ENCODE data around the gene GZF1. TPM values are rescaled to one million over a fixed set of nuclear protein-coding genes. Genes with fewer than 3 reads are reported as not detected.
A peak's percentile ranks its signal among the peaks of the same experiment; 100 is the strongest.

GZF1 gene
- 1 to 10 TPM; 5.6 to 9.2 TPM for total RNA-seq

DNA sequence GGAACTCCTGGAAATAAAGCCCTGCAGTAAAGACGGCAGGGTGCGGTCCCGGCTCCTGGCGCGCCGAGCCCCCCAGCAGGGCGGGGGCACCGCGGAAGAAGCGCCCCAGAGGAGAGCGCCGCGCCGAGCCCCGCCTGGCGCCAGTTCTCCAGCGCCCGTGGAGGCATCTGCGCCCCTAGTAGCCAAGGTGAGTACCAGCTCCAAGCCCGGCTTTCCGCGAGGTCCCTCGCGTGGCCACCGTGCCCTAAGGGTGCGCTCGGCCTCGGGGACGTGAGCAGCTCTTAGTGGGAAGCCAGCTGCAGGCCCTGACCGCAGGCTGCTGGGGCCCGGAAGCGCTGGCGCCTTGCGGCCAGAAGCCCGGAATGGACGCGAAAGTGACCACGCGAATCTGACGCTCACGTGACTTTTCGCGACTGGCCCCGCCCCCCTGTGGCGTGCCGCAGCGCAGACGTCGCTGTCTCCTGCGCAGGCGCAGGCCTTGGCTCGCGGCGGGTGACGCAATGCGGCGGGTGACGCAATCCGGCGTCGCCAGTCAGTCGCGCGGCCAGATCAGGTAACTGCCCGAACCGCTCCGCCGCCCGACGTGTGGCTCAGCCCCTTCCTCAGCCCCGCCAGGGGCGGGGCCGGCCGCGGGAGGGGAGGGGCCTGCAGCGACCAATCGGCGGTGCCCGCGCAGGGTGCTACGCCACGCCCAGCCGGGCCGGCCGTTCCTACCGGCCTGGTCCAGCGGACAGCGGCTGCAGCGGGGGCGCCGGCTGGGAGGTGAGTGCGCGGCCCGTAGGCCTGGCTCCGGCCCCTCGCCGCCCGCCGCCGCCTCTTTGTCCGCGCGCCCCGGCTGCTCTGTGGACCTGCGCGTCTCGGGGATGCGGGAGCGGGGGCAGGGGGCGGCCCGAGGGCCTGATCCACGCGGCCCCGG lies at the start of gene GZF1:
GZF1 (plus strand) TSS at position 707 of the 916 bp plus-strand sequence. CDS start 2,202 bp downstream, outside the sequence.
- Mint-ChIP-seq H3K36me3 (peaks cover 18 to 27% of the 10 kb centered on the region in 2 donors), H3K27ac (peak within 1 kb of the TSS; percentile 97 to 98), H3K9me3 (no peaks in the 10 kb centered on the region)
- DNase-seq (ENCODE audit: low spot score in 2 of 2), result peak; percentile 97 to 99
- ATAC-seq, result peak; percentile 78 to 81

GRCh38 chr20:23313271-23313670 lies 48.7 kb upstream of the GZF1 start:
- H3K36me3 Mint-ChIP-seq, result no peaks in the 10 kb centered on the region

GRCh38 chr20:23314699-23315098 lies 47.3 kb upstream of the GZF1 start:
- no peaks in the 10 kb centered on the region for H3K36me3 Mint-ChIP-seq
- no peaks in the 10 kb centered on the region for H3K9me3 Mint-ChIP-seq
- no peak for ATAC-seq
- H3K27ac Mint-ChIP-seq, result no peak overlapping the region
- DNase-seq (ENCODE audit: low spot score in 2 of 2), result no peak

More at GRCh38 chr20:23313271-23313670, 48.7 kb upstream of the GZF1 start:
- ATAC-seq, result no peak
- Mint-ChIP-seq H3K9me3 (peaks cover 0 to 3% of the 10 kb centered on the region in 2 donors), H3K27ac (no peak overlapping the region)
- no peak for DNase-seq (ENCODE audit: low spot score in 2 of 2)

DNA sequence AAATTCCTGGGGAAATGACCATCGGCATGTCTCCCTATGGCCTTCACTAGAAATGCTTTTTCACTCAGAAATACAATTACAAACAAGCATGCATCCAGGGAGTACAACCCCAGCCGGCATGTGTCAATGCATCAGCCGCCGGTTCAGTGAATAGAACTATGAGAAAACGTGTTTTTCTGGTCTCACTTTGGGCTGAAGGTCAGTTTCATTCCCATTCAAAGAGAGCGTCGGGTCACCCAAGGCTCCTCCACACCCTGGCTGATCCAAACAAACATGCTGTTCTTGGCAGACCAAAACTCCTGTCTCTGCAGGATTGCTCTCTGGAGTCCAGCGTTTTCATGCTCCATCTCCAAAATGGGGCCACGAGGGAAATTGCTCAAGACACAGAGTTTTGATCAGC lies 46.9 kb upstream of the GZF1 start:
- no peaks in the 10 kb centered on the region for H3K36me3 Mint-ChIP-seq
- DNase-seq (ENCODE audit: low spot score in 2 of 2), result no peak
- ATAC-seq, result no peak

GRCh38 chr20:23316626-23317025 lies 45.4 kb upstream of the GZF1 start:
- ATAC-seq, result no peak
- no peaks in the 10 kb centered on the region for H3K9me3 Mint-ChIP-seq
- no peak overlapping the region for H3K27ac Mint-ChIP-seq
- no peaks in the 10 kb centered on the region for H3K36me3 Mint-ChIP-seq
- DNase-seq (ENCODE audit: low spot score in 2 of 2), result no peak

More for the DNA sequence above, 46.9 kb upstream of the GZF1 start:
- Mint-ChIP-seq H3K27ac (no peak overlapping the region), H3K9me3 (no peaks in the 10 kb centered on the region)

DNA sequence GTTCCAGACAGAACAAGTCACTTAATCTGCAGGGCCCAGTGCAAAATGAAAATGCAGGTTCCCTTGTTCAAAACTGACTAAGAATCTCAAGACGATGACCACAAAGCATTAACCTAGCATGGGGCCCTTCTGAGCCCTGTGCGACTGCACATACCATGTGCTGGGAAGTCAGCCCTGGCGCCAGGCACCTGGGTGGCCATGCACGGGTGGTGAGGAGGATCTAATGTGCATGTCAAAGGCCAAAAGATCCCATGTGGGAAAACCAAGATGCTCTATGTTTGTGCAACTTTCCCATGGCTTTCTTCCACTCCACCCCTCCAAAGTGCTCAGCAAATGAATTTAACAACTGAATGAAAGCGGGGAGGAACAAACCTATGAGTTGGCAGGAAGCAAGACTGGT lies 44.9 kb upstream of the GZF1 start:
- no peaks in the 10 kb centered on the region for H3K9me3 Mint-ChIP-seq
- ATAC-seq (no peak), DNase-seq (ENCODE audit: low spot score in 2 of 2) (no peak)
- no peak overlapping the region for H3K27ac Mint-ChIP-seq
- H3K36me3 Mint-ChIP-seq, result no peaks in the 10 kb centered on the region

DNA sequence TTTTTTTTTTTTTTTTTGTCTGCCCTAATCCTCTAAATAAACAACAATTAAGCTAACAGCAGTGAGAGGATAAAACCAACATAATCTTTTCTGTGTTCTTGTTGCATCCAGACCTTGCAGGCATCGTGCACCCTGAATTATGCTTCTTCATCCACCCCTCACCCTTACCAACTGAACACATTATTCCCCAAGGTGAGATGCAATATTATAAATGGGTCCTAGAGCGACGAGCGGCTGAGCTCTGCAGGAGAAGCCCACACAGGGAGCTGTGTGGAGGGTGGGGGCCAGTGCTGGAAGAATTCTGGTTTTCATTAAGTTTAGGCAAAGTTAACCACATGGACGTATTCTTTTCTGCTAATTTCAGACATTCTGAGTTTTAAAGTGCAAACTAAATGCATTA lies 43.6 kb upstream of the GZF1 start:
- ATAC-seq (no peak), DNase-seq (ENCODE audit: low spot score in 2 of 2) (no peak)
- H3K9me3 Mint-ChIP-seq, result no peaks in the 10 kb centered on the region

DNA sequence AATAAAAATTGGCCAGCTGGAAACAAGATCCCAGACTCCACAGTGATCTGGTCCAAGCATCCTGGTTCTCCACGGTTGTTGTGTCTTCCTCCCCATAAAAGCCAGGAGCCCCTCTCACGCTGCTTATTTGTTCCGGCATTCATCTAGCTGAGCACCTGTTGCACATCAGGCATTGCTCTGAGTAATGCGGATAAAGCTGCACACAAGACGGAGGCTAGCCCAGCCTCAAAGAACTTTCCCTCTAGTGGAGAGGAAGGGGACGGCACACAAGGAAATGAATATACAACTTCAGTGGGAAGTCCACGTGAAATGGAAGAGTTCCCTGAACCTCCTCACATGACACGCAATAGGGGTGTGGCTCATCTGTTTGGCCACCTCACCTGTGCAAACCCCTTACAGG lies 41.7 kb upstream of the GZF1 start:
- ATAC-seq, result no peak
- no peaks in the 10 kb centered on the region for H3K36me3 Mint-ChIP-seq

More for the DNA sequence above, 43.6 kb upstream of the GZF1 start:
- no peaks in the 10 kb centered on the region for H3K36me3 Mint-ChIP-seq
- H3K27ac Mint-ChIP-seq, result no peak overlapping the region

GRCh38 chr20:23325107-23325506 lies 36.9 kb upstream of the GZF1 start:
- no peaks in the 10 kb centered on the region for H3K9me3 Mint-ChIP-seq
- no peak for ATAC-seq
- no peak for DNase-seq (ENCODE audit: low spot score in 2 of 2)
- H3K36me3 Mint-ChIP-seq, result peaks cover 0 to 6% of the 10 kb centered on the region in 2 donors
- no peak overlapping the region for H3K27ac Mint-ChIP-seq

More for the DNA sequence above, 41.7 kb upstream of the GZF1 start:
- DNase-seq (ENCODE audit: low spot score in 2 of 2), result no peak
- Mint-ChIP-seq H3K27ac (no peak overlapping the region), H3K9me3 (no peaks in the 10 kb centered on the region)

- Mint-ChIP-seq H3K36me3 (peaks cover 0 to 14% of the 10 kb centered on the region in 2 donors), H3K9me3 (no peaks in the 10 kb centered on the region), H3K27ac (no peak overlapping the region)
- ATAC-seq (no peak), DNase-seq (ENCODE audit: low spot score in 2 of 2) (no peak)
These were observed 35.2 kb upstream of the GZF1 start for GRCh38 chr20:23326774-23327173.

DNA sequence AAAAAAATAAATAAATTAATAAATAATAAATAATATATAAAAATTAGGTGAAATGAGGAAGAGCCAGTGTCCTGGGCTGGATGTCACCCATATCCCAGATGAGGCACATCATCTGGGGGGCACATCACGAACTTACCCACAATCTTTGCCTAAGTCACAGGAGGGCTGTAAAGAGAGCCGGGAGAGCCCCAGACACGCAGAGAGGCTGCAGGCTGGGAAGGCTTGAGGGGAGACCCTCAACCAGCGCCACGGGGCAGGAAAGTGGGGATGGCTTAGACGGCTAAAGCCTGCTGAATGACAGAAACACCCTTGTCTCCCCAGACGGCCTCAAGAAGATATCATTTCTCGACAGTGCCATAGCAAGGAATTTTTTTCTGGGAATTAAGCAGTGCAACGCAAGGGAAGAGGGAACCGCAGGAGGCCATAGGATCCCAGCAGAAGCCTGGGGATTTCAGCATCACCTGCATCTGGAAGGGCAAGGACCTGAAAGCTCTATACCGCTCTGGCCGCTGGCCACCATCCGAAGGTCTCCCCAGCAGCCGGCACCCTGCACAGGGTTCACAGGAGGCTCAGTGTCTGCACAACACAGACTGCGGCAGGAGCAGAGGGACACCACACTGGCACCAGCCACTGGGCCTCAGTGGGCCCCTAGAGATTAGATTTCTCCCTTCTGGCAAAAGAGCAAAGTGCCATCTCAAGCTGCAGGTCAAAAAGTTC lies 34.2 kb upstream of the GZF1 start:
- peaks cover 0 to 14% of the 10 kb centered on the region in 2 donors for H3K36me3 Mint-ChIP-seq
- H3K9me3 Mint-ChIP-seq, result no peaks in the 10 kb centered on the region
- no peak for DNase-seq (ENCODE audit: low spot score in 2 of 2)
- peak overlapping the region in 1 of 2 donors; percentile 27 for H3K27ac Mint-ChIP-seq
- no peak for ATAC-seq

DNA sequence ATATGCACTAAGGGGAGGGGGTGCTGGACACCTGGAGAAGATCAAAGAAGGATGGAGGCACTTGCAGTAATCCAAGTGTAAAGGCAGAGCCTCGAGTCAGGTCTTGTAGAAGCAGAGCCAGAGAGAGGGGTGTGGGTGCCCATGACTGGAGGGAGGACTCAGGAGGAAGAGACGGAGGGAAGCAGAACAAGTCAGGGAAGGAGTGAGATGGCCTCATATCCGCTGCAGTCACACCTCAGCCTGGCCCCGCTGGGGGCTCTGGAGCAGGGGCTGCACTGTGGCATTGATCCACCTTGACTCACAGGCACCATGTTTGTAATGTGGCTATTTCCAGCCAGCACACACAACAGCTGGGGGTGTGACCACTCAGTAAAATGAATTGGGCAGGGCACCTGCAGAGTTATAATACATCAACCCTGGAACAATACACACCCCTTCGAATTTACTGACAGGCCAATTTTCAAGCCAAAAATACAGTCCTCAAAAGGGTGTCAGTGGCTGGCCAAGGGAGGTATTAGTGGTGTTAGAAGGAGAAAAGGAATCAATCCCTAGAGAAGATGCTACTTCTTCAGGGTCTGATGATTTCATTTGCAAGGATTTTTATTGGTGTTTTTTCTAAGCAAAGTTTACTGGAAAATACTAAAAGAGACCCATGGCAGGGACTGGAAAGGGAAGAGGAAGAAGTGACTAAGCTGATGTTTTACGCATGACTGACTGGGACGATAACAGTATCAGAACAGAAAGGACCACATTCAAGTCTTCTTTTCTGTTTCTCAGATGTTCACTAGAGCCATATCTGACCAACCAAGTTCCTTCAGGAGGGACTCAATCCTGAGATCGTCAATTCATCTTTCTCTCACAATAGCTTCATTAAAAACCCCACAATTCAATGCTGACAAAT lies 30.3 kb upstream of the GZF1 start:
- Mint-ChIP-seq H3K36me3 (peaks cover 0 to 18% of the 10 kb centered on the region in 2 donors), H3K27ac (no peak overlapping the region), H3K9me3 (no peaks in the 10 kb centered on the region)
- no peak for DNase-seq (ENCODE audit: low spot score in 2 of 2)
- ATAC-seq, result no peak

DNA sequence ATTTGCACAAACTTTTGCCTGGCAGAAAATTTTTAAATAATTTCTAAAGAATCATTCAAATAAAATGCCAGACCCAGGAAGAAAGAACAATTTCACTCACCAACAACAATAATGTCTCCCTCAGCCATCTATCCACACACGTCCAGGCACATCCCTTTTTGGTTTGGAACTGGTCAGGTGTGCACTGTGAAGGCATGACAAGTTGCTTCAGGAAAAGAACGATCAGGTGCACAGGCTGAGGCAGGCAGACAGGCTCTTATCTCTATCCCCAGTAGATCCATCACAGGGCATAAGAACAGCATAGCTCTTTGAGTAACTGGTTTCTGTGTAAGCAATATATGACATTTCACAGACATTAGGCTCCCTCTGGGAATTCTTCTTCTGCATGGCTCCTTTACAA lies 29.5 kb upstream of the GZF1 start:
- Mint-ChIP-seq H3K9me3 (no peaks in the 10 kb centered on the region), H3K36me3 (peaks cover 0 to 18% of the 10 kb centered on the region in 2 donors), H3K27ac (no peak overlapping the region)
- ATAC-seq (no peak), DNase-seq (ENCODE audit: low spot score in 2 of 2) (no peak)

DNA sequence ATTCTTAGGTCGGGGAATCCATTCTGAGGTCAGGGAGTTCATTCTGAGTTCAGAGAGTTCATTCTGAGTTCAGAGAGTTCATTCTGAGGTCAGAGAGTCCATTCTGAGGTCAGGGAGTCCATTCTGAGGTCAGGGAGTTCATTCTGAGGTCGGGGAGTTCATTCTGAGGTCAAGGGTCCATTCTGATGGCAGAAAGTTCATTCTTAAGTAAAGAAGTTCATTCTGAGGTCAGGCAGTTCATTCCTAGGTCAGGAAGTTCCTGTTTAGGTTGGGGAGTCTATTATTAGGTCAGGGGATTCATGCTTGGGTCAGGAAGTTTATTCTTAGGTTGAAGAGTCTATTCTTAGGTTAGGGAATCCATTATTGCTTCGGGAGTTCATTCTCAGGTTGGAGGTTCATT lies 27.9 kb upstream of the GZF1 start:
- peak overlapping the region in 1 of 2 donors; percentile 45 for H3K27ac Mint-ChIP-seq
- DNase-seq (ENCODE audit: low spot score in 2 of 2) (no peak), ATAC-seq (no peak)
- H3K9me3 Mint-ChIP-seq, result no peaks in the 10 kb centered on the region
- peaks cover 0 to 18% of the 10 kb centered on the region in 2 donors for H3K36me3 Mint-ChIP-seq

DNA sequence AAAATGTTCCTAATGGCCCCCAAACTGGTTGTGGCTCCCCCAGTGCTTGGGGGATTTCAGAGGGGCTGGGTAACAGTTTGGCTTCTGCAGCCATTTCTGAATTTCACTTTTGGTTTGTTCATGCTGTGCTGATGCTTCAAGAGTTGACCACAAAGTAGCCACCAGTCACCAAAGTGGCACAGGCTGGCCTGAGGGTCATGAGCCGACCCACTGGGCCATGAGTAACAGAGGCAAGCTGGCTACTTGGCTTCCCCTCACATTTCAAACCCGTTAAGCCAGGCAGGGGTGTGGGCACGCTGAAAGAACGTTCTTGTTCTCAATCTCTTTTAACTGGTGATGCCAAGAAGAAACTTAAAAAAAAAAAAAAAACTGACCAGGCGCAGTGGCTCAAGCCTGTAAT lies 26.5 kb upstream of the GZF1 start:
- Mint-ChIP-seq H3K27ac (no peak overlapping the region), H3K36me3 (peaks cover 0 to 9% of the 10 kb centered on the region in 2 donors), H3K9me3 (no peaks in the 10 kb centered on the region)
- no peak for ATAC-seq
- DNase-seq (ENCODE audit: low spot score in 2 of 2), result no peak

DNA sequence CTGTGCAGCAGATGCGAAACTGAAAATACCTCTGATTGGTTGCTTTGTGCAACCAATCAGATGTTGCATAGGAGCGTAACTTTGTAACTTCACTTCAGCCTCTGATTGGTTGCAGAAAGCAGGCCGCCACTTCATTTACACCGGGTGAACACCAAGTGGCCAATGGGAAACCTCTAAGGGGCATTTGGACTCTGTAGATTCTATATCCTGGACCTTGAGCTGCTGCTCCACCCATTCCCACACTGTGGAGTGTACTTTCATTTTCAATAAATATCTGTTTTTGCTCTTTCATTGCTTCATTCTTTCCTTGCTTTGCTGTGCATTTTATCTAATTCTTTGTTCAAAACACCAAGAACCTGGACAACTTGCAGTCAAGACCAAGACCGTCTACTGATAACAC lies 25.5 kb upstream of the GZF1 start:
- no peak overlapping the region for H3K27ac Mint-ChIP-seq
- H3K9me3 Mint-ChIP-seq, result no peaks in the 10 kb centered on the region
- no peak for ATAC-seq
- peaks cover 0 to 5% of the 10 kb centered on the region in 2 donors for H3K36me3 Mint-ChIP-seq
- DNase-seq (ENCODE audit: low spot score in 2 of 2), result no peak
